OCI-LY3 (cell line): ENCODE results near the gene BRAT1.

Source experiments
- EZH2phosphoT487 ChIP-seq: fragments of 200-600 bp; shearing (Covaris generic); IDR thresholded peaks from 2 replicates; pipeline ENCODE4 v1.6.1; 2018; ENCODE audit warnings: antibody characterized with exemption, mixed run types, low read depth
- TF ChIP-seq, protein P1 (sequence below): fragments of 200-600, 300-600 bp; sonication (generic); IDR thresholded peaks from 2 replicates; pipeline ENCODE4 v1.5.1; 2014; ENCODE audit warnings: antibody characterized with exemption, low read length, low read depth

DNA sequence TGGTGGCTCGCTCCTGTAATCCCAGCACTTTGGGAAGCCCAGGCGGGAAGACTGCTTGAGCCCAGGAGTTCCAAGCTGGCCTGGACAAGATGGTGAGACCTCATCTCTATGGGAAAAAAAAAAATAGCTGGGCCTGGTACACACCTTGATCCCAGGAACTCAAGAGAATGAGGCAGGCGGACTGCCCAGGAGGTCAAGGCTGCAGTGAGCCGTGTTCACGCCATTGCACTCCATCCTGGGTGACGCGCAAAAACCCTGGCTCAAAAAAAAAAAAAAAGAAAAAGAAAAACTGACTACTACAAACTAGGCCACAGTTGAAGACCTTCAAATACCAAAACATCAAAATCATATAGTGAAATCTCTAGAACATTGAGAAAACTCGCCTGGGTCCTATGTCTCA lies 3.9 kb downstream of the BRAT1 start:
- TF ChIP-seq, protein P1, sequence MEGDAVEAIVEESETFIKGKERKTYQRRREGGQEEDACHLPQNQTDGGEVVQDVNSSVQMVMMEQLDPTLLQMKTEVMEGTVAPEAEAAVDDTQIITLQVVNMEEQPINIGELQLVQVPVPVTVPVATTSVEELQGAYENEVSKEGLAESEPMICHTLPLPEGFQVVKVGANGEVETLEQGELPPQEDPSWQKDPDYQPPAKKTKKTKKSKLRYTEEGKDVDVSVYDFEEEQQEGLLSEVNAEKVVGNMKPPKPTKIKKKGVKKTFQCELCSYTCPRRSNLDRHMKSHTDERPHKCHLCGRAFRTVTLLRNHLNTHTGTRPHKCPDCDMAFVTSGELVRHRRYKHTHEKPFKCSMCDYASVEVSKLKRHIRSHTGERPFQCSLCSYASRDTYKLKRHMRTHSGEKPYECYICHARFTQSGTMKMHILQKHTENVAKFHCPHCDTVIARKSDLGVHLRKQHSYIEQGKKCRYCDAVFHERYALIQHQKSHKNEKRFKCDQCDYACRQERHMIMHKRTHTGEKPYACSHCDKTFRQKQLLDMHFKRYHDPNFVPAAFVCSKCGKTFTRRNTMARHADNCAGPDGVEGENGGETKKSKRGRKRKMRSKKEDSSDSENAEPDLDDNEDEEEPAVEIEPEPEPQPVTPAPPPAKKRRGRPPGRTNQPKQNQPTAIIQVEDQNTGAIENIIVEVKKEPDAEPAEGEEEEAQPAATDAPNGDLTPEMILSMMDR: no peak
- no peak for TF ChIP-seq EZH2phosphoT487
